Gastrocnemius medialis (tissue), 4 donors: ENCODE measurements around the gene ADGRL3. TPM values are rescaled to one million over a fixed set of nuclear protein-coding genes. Genes with fewer than 3 reads are reported as not detected.

ENCODE experiments used
- ATAC-seq, 2 donors: fragments of 150-250 bp; one replicate each; pipeline ENCODE4 v1.9.1; 2016
- DNase-seq, 2 donors: peaks; one replicate each; pipeline ENCODE4 v3.0.0-alpha.2; 2019
- H3K27ac ChIP-seq, 4 donors: fragments of 200-600 bp; sonication (generic); 1 replicate in 1 of 4; 2 replicates in 3 of 4; pipeline ENCODE4 v1.5.1; 2016 to 2018; ENCODE audit warnings: mild to moderate bottlenecking in 2 of 4, moderate library complexity in 1 of 4
- H3K27me3 ChIP-seq, 3 donors: fragments of 200-600 bp; sonication (generic) in 2 of 3; 1 replicate in 1 of 3; 2 replicates in 2 of 3; pipeline versions ENCODE4 v1.5.1 to v1.6.0; 2016 to 2019; ENCODE audit warnings: mild to moderate bottlenecking in 1 of 3, moderate library complexity in 1 of 3
- H3K36me3 ChIP-seq, 2 donors: fragments of 200-600 bp; sonication (generic) in 1 of 2; one replicate each; pipeline ENCODE4 v1.5.1; 2017 to 2018
- H3K4me1 ChIP-seq, 2 donors: fragments of 200-600 bp; sonication (generic) in 1 of 2; one replicate each; pipeline ENCODE4 v1.5.1; 2016 to 2017; ENCODE audit warnings: mild to moderate bottlenecking in 2 of 2
- H3K4me3 ChIP-seq, 4 donors: fragments of 200-600 bp; sonication (generic) in 3 of 4; 1 replicate in 1 of 4; 2 replicates in 3 of 4; pipeline ENCODE4 v1.5.1; 2016 to 2019; ENCODE audit warnings: mild to moderate bottlenecking in 2 of 4
- H3K9me3 ChIP-seq, 3 donors: fragments of 200-600 bp; sonication (generic) in 2 of 3; 1 replicate in 1 of 3; 2 replicates in 2 of 3; pipeline ENCODE4 v1.5.1; 2016 to 2019
- CTCF ChIP-seq, 5 experiments: fragments of 450-650 bp in 3 of 5; fragments of 200-600 bp in 2 of 5; sonication (generic) in 2 of 5; IDR thresholded peaks in 4 of 5; conservative IDR thresholded peaks in 1 of 5; 1 replicate in 4 of 5; 2 replicates in 1 of 5; pipeline ENCODE4 v1.5.1; 2016 to 2019; ENCODE audit warnings: antibody characterized with exemption in 5 of 5, mild to moderate bottlenecking in 3 of 5, moderate library complexity in 3 of 5
- POLR2A ChIP-seq, 2 donors: fragments of 450-650 bp; IDR thresholded peaks; one replicate each; pipeline ENCODE4 v1.6.1; 2017; ENCODE audit warnings: antibody characterized with exemption in 2 of 2, mild to moderate bottlenecking in 2 of 2, moderate library complexity in 2 of 2
- in situ Hi-C, 4 donors: fragments of 200-750 bp; cut with MboI; loops; one replicate each; pipeline versions ENCODE4 v1.15.0 to v1.8.0; 2017; ENCODE audit warnings: low sequenced_read_pairs in 4 of 4
- intact Hi-C: fragments of 100-400 bp; cut with DNase I; formaldehyde crosslinking; loops from one replicate; pipeline ENCODE4 v1.15.1; 2023; ENCODE audit warnings: low total_unique reads
- total RNA-seq, 4 donors: library from RNA; depleted of rRNA; stranded (reverse); fragments of >200 nt; gene quantifications; one replicate each; pipeline versions ENCODE4 v1.1.0 to v1.2.3, GENCODE V29; 2016

The ADGRL3 gene
- total RNA-seq, 4 donors from 2014 or later: 0.69 to 2.2 (median 1.1) TPM

- no peak overlapping the region for H3K4me3 ChIP-seq
- DNase-seq (no peak), ATAC-seq (no peak)
- no peaks in the 10 kb centered on the region for H3K4me1 ChIP-seq
- H3K27ac ChIP-seq: no peak overlapping the region
- no peaks in the 10 kb centered on the region for H3K36me3 ChIP-seq
- intact Hi-C loops: no loop called here
- no peaks in the 10 kb centered on the region for H3K9me3 ChIP-seq
- no peaks in the 10 kb centered on the region for H3K27me3 ChIP-seq
- no peak for TF ChIP-seq POLR2A (IDR thresholded peaks at IDR 0.05)
- TF ChIP-seq CTCF (IDR thresholded peaks at IDR 0.05 in 4 of 5, conservative IDR thresholded peaks at IDR 0.05 in 1 of 5): no peak
- in situ Hi-C loops: no loop called here
Observed at GRCh38 chr4:61292322-61292721, 92.2 kb downstream of the ADGRL3 start.

DNA sequence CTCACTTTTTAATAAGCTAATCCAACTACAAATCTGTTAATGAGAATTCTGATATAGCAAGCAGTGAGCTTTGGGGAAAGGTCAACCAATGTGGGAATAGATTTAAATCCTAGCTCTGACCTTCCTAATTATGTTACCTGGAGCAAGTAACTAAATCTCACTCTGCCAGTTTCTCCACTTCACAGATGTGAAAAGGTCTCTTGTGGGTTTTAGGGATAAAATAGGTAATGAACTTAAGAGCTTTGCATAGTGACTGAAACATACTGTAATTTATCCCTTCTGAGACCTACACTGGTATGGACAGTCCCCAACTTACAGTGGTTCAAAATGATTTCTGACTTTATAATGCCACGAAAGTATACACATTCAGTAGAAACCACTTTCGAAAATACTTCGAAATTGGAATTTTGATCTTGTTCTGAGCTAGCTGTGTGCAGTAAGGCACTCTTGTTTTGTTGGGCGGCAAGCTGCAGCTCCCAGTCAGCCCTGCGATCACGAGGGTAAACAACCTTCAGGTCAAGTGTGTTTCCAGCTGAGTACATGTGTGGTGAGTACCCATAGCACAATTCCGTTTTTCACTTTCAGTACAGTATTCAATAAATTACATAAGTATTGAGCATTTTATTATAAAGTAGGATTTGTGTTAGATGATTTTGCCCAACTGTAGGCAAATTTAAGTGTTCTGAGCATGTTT, 93.7 kb downstream of the ADGRL3 start:
- no peak overlapping the region for H3K4me3 ChIP-seq
- no peak overlapping the region for H3K27ac ChIP-seq
- no peaks in the 10 kb centered on the region for H3K27me3 ChIP-seq
- no peaks in the 10 kb centered on the region for H3K36me3 ChIP-seq
- ATAC-seq (no peak), DNase-seq (no peak)
- no peaks in the 10 kb centered on the region for H3K9me3 ChIP-seq
- no peaks in the 10 kb centered on the region for H3K4me1 ChIP-seq
- in situ Hi-C loops: no loop called here
- no peak for TF ChIP-seq POLR2A (IDR thresholded peaks at IDR 0.05)
- TF ChIP-seq CTCF (IDR thresholded peaks at IDR 0.05 in 4 of 5, conservative IDR thresholded peaks at IDR 0.05 in 1 of 5): no peak
- intact Hi-C loops: no loop called here

- ATAC-seq (no peak), DNase-seq (no peak)
- TF ChIP-seq CTCF (IDR thresholded peaks at IDR 0.05 in 4 of 5, conservative IDR thresholded peaks at IDR 0.05 in 1 of 5): no peak
- no peak for TF ChIP-seq POLR2A (IDR thresholded peaks at IDR 0.05)
- no peaks in the 10 kb centered on the region for H3K4me1 ChIP-seq
- no peaks in the 10 kb centered on the region for H3K9me3 ChIP-seq
- no peak overlapping the region for H3K4me3 ChIP-seq
- H3K27me3 ChIP-seq: no peaks in the 10 kb centered on the region
- intact Hi-C loops: no loop called here
- H3K27ac ChIP-seq: no peak overlapping the region
- in situ Hi-C loops: no loop called here
- H3K36me3 ChIP-seq: no peaks in the 10 kb centered on the region
Observed at GRCh38 chr4:61294936-61295335, 94.8 kb downstream of the ADGRL3 start.

GRCh38 chr4:61296144-61296543, 96.0 kb downstream of the ADGRL3 start:
- no peak overlapping the region for H3K4me3 ChIP-seq
- ATAC-seq: no peak
- no peak overlapping the region for H3K27ac ChIP-seq
- H3K9me3 ChIP-seq: no peaks in the 10 kb centered on the region
- in situ Hi-C loops: no loop called here
- TF ChIP-seq POLR2A (IDR thresholded peaks at IDR 0.05): no peak
- TF ChIP-seq CTCF (IDR thresholded peaks at IDR 0.05 in 4 of 5, conservative IDR thresholded peaks at IDR 0.05 in 1 of 5): no peak
- H3K27me3 ChIP-seq: no peaks in the 10 kb centered on the region
- intact Hi-C loops: no loop called here
- H3K4me1 ChIP-seq: no peaks in the 10 kb centered on the region
- DNase-seq: no peak
- H3K36me3 ChIP-seq: no peaks in the 10 kb centered on the region
